SK-MEL-5 (cell line): ENCODE data around the gene HSD11B1L. TPM values are rescaled to one million over a fixed set of nuclear protein-coding genes. Genes with fewer than 3 reads are reported as not detected.

Experiments used
- DNase-seq: peaks from one replicate; pipeline ENCODE4 v3.0.0-alpha.2; 2016; ENCODE audit warnings: low read depth, low spot score
- in situ Hi-C: cut with HindIII; loops from 2 replicates; pipeline ENCODE4 v1.10.0; 2016; ENCODE audit warnings: low sequenced_read_pairs, high pct_unique_total_duplicates, low pct_unique_long_range_greater_than_20kb
- total RNA-seq: library from RNA; depleted of rRNA; stranded (reverse); fragments of >200 nt; shearing (Covaris generic); gene quantifications from 2 replicates; pipeline ENCODE4 v1.2.3, GENCODE V29; 2014

HSD11B1L gene
- total RNA-seq, 1 experiment from 2014 or later, result 5.5 TPM

DNA sequence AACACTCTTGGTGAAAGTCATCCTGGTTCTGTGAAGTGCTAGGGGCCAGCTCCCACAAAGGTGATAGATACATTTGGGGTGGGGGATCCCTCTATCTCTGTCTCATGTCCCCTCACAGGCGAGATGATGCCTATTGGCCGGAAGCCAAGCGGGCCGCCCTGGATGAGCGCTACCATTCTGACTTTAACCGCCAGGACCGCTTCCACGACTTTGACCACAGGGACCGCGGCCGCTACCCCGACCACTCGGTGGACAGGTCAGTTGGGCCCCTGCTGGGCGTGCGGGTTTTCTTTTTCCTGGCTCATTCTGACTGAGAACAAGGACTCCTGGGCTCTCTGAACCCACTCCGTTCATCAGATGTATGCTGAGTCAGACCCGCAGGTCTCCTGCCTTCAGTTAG, 16.9 kb upstream of the HSD11B1L start:
- in situ Hi-C loops, result no loop called here
- no peak for DNase-seq

DNA sequence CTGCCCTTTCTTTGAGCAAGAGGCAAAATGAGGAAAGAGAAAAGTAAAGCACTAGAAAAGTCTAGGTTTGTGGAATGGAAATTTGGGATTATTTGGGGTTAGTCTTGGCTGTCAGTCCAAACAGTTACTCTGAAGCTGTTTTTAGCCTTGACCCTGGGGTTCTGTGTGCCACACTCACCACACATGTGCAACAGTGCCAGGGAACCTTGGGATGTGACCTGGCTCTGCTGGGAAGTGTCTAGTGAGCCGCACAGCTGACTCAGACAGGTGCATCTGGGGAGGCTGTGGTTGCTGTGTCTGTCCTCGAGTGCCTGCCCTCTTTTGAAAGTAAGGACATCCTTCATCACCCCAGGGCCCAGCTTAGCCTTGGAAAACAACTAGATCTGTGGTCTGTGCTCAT, 16.3 kb upstream of the HSD11B1L start:
- DNase-seq, result no peak
- in situ Hi-C loops, result no loop called here

DNA sequence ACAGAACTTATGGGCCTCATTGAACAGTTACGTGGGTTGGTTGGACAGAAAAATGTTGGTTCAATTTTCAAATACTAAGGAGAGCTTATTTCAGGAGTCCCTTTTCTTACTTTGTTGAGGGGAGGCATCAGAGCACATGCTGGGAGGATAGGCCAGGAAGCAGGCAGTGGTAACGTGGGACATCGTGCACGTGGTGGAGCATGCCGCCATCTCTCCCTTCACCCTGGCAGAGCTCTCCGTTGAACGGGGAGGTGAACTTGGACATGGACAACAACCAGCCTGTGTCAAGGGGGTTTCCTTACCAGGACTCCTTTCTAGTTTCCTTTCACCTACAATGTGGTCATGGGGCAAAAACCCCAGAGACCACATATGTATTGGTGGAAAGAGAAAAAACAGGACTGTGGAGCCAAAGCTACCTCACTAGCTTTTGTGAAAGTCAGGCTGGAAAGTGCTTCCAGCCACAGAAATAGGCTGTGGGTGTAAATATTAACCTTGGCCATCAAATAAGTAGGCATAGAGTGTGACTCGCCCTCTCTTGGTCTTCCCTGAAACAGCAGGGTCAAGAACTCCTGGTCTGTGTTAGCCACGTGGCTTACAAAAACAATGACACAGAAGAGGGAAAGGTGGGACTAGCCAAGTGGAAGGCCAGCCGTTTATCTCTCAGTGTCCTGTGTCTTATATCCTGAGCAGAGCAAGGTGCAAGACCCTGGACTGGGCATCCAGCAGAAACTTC, 14.9 kb upstream of the HSD11B1L start:
- DNase-seq, result peak; percentile 39

DNA sequence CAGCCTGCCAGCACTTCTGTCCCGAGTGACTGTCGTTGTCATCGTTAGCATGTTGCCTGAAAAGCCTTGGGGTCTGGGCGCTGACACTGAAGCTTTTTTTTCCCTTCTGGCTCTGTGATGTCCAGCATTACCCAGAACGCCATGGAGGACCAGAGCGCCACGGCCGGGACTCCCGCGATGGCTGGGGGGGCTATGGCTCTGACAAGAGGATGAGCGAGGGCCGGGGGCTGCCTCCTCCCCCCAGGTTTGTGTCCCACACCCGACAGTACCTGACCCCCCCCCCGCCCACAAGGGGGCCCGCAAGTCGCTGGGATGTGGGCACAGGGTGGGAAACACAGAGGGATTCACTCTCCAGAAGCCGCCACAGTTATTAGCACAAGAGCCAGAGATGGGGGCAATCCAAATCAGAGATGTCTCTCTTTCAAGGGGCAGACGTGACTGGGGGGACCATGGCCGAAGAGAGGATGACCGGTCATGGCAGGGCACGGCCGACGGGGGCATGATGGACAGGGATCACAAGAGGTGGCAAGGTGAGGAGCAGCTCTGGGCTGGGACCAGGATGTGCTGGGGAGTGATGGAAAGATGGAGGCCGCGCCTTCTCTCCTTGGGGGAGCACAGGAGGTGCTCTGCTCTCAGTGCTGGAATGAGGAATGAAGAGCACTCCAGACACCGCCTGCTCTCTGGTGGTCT, 13.8 kb upstream of the HSD11B1L start:
- in situ Hi-C loops, result no loop called here
- no peak for DNase-seq

More for the DNA sequence above, 14.9 kb upstream of the HSD11B1L start:
- in situ Hi-C loops, result no loop called here

DNA sequence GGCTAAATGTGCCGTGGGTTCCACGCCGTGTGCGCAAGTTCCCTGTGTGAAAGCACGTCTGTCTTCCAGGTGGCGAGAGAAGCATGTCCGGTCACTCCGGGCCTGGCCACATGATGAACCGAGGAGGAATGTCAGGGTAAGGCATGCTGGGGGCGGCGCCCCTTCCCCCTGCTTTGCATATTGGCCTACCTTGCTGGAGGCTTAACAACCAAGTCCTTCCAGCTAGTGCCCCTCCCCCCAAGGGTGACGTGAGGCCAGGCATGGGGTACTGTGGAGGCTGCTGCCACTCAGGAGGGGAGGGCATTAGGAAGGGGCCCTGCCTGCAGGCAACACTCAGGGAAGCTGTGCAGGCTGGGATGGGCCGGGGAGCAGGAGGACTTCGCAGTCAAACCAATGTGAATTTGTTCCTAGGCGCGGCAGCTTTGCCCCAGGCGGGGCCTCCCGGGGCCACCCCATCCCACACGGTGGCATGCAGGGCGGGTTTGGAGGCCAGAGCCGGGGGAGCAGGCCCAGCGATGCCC, 13.0 kb upstream of the HSD11B1L start:
- DNase-seq, result no peak
- in situ Hi-C loops, result no loop called here

DNA sequence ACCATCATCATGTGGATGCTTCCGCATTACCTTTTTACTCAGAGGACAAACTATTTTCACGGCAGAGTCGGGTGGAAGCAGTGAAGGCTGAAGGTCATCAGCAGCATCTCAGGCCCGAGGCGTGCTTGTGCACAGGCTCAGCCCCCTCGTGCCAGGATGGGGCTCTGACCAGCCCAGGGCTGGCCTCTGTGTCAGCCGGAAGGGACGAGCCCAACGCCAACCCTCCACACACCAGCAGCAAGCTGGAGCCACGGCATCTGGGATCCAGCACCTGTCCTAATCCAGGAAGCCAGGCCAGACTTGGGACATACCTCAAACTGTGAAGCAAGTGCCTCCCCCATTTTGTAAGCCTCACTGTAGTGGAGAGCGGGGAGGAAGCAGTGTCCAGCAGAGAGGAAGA, 11.6 kb upstream of the HSD11B1L start:
- in situ Hi-C loops, result no loop called here
- DNase-seq, result no peak

DNA sequence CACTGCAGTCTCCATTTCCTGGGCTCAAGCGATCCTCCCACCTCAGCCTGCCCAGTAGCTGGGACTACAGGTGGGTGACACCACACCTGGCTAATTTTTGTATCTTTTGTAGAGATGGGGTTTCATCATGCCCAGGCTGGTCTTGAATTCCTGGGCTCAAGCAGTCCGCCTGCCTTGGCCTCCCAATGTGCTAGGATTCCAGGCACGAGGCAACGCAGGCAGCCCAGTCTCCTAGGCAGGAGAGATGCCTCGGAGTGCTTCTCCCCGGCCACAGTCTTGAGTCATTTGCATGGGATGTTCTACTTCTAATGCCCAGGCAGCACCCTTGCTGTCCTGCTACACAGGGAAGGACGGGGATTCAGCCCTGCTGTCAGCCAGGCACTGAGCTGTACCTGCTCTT, 9.2 kb upstream of the HSD11B1L start:
- DNase-seq, result no peak
- in situ Hi-C loops, result no loop called here

DNA sequence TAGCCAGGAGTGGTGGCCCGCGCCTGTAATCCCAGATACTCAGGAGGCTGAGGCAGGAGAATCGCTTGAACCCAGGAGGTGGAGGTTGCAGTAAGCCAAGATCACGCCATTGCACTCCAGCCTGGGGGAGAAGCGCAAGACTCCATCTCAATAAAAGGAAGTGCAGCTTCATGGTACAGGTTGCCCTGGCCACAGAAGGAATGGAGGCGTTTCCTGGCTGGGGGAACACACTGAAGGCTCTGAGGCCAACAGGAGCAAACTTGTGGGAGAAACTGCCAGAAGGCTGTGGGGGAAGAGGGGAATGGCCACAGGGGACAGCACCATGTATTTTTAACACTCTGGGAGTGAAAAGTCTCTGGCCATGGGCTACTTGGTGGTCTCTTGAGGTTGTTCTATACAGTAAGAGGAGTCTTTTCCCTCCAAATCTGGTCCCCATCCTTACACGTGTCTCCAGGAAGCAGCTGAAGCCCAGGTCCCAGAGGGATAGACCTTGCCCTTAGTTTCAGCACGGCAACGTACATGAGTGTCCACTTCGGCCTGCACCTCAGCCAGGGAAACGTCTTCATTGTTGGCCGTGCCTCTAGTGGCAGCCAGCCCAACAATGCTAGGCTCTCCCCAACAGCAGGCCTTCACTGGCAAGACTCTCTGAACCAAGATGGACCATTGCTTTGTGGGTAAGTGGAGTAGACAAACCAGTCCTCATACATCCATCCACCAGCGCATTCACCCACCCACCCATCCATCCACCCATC, 7.9 kb upstream of the HSD11B1L start:
- no peak for DNase-seq
- in situ Hi-C loops, result no loop called here

DNA sequence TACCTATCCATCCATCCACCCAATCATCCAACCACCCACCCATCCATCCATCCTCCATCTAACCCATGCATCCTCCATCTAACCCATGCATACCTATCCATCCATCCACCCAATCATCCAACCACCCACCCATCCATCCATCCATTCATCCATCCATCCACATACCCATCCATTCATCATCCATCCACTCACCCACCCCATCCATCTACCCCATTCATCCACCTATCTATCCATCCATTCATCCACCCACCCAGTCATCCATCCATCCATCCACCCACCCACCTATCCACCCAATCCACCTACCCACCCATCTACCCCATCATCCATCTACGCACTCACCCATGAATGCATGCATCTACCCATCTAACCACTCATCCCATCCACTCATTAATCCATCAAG, 7.1 kb upstream of the HSD11B1L start:
- in situ Hi-C loops, result no loop called here
- DNase-seq, result no peak

DNA sequence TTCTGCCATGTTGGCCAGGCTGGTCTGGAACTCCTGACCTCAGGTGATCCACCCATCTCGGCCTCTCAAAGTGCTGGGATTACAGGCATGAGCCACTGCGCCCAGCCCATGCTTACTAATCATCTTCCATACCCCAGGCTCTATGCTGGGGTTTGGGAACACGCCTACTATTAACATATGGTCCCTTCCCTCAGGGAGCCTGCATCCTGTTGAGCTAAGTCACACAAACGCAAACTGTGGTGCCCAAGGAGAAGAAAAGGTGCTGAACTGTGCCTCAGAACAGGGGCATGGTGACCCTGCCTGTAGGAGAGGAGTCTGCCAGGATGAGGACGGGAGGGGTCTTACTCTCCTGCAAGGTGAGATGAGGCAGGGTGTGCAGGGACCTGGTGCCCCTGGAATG, 6.1 kb upstream of the HSD11B1L start:
- DNase-seq, result no peak
- in situ Hi-C loops, result no loop called here

DNA sequence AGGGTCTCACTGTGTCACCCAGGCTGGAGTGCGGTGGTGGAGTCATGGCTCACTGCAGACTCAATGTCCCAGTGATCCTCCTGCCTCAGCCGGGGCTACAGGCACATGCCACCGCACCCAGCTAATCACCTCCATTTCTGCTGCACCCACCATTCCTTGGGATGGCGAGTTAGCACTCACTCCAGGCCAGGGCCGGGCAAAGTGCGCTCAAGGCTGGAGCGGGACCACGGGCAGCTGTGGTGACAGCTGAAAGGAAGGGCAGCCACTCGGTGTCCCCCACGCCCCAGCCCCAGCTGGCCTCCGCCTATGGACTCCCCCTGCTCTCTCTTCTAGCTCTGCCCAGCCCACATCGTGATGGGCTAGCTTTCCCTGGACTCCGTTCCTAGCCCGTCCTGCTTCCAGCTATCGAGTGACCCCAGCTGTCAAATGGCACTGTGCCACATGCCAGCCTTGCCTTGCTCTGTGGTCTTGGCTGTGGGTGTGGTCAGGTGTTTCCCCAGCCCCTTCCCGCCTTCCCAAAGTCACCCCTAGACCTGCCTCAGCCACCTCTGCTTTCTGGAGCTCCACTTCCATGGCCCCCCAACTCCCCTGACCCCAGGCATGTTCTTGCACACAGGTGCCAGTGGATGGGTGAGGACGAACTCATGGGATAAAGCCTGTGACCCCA, 4.6 kb upstream of the HSD11B1L start:
- DNase-seq, result no peak
- in situ Hi-C loops, result no loop called here

DNA sequence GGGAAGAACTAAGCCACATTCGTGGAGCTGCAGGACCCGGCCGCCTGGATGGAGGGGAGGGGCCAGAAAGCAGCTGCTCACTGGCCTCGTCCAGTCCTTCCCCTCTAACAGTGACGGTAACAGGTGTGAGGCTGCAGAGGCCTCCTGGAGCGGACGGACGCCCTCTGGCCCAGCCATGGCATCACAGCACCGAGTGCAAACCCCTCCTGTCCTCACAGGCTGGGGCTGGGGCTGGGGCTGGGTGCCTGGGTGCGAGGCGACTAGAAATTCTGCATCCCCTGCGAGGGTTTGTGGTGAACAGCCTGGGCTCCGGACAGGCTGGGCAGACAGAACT, 4.1 kb upstream of the HSD11B1L start:
- in situ Hi-C loops, result no loop called here
- no peak for DNase-seq

DNA sequence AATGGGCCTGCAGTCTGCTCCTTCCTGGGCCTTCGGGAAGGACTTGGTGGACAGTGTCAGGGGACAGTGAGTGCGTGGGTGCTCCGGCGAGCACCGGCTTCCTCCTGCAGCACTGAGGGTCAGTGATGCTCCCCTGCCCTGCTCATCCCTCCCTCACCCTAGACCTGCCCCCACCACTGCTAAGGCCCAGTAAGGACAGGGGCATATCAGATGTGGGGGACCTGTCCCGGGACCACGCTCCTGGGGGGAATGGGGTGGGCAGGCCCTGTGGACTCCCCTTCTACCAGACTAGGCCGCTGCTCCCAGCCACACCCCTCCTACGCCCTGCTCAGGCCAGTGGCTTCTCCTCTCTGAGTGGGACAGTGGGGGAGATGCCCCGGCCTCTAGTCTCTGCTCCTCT, 3.7 kb upstream of the HSD11B1L start:
- in situ Hi-C loops, result no loop called here
- no peak for DNase-seq

DNA sequence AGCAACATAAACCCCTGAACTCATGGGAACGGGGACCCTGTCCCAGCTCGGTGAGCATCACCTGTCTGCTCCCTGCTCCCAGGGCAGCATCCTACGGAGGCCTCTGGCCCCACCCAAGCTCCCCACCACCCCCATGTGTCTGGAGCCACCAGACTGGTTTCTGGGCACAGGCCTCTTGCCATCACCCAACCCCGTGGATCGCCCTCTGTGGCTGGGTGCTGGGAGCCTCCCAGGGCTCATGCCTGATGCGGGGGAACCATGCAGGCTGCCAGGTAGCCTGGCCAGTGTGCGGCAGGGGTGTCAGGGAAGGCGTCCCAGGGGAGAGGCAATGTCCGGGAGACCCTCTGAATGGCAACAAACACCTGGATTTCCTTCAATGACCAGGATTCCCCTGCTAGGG, 3.2 kb upstream of the HSD11B1L start:
- in situ Hi-C loops, result no loop called here
- no peak for DNase-seq

DNA sequence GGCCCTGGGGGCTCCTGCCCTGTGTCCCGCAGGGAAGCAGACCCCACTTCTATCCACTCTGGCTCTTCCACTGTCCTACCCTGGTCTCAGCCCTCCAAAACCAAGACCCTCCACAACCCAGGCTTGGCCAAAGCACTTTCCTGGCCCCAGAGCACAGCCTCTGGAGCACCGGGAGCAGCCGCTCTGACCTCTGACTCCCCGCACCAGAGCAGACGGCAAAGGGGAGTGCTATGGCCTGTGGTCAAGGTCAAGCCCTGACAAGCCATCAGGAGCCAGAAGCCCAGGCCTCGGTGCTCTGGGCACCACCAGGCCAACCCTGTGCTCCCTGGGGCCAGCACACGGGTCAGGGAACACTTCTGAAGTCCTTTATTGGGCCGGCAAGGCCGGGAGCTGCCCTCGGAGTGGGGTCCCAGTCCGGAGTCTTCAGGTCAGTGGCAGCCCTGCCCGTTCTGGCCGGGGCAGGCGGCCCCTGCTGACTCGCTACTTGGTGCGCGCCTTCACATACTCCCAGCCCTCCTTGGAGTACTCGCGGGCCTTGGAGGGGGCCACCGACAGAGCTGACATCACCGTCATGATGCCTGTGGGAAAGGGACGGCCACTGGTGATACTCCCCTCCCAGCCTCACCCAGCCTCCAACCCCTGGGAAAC, 2.6 kb upstream of the HSD11B1L start:
- in situ Hi-C loops, result no loop called here
- DNase-seq, result no peak

DNA sequence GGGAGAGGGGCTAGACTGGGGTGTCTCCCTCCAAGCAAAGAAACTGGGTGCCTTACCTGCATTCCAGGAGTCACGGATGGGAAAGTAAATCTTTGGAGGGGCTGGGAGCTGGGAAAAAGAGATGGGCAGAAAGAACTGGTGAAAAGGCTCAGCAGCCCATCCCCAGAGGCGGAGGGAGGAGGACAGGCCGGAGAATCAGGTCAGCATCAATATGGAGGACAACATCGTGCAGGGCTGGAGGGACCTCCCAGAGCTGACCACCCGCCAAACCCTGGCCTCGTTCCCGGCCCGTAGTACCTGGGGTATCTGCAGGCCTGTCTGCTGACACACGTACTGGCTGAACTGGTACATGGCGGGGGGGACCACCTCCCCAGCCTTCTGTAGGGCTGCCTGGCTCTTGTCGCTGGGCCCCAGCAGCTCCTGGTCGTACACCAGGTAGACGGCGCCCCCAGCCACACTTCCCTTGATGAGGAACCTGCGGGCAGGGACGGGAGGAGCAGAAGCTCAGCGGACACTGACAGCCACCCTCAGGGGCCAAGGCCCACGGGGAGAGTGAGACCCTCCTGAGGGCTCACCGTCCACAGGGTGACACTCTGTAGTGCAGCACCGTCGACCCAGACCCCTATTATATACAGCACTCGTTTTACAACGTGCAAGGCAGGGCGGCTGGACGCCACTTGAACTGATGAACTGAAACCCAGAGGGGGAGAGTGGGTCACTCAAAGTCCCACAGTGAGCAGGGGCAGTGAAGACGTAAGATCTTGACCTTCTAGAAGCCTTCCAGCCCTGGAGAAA, 1.3 kb upstream of the HSD11B1L start:
- in situ Hi-C loops, result no loop called here
- DNase-seq, result no peak

DNA sequence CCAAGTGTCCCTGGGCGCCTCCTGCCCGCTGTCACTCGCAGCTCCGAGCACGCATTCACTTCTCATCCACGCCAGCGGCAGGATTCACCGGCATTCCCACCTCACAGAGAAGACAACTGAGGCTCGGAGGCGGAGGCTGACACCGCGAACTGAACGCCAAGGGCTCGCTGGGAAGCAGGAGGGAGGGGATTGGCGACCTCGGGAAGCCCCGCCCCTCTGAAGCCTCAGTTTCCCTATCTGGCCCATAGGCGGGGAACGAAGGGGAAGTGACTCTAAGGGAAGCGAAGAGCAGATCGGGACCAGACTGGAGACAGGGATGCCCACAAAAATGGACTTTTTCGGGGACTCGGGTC, 767 bp upstream of the HSD11B1L start:
- no peak for DNase-seq
- in situ Hi-C loops, result no loop called here
